Naive thymus-derived CD4-positive, alpha-beta T cell (primary cell): ENCODE results near the gene AHDC1. TPM values are rescaled to one million over a fixed set of nuclear protein-coding genes. Genes with fewer than 3 reads are reported as not detected.

Experiments
- ATAC-seq: fragments of 150-1000 bp; cut with Tn5 transposase; 2 replicates; pipeline ENCODE4 v1.10.0; 2021; ENCODE audit warnings: mild to moderate bottlenecking, moderate library complexity
- CTCF ChIA-PET: fragments of 350-600 bp; sonication (Branson Sonifier 250); formaldehyde crosslinking; loops from one replicate; lab custom pipeline; 2021; ENCODE audit warnings: antibody characterized with exemption; lab: Charles Lee
- POLR2A ChIA-PET: fragments of 350-600 bp; sonication (Branson Sonifier 250); formaldehyde crosslinking; loops from one replicate; lab custom pipeline; 2021; ENCODE audit warnings: antibody characterized with exemption, inconsistent platforms; lab: Charles Lee
- DNase-seq, 9 donors: peaks; one replicate each; pipeline versions ENCODE4 v3.0.0 to v3.0.0-alpha.2; 2020 to 2022; ENCODE audit warnings: mixed read lengths in 1 of 9
- H3K27ac ChIP-seq: one replicate; pipeline ENCODE4 v1.7.0; 2013; ENCODE audit warnings: mild to moderate bottlenecking, low read depth, low read length, moderate library complexity
- H3K27me3 ChIP-seq, 2 donors: one replicate each; pipeline ENCODE4 v1.7.0; 2013; ENCODE audit warnings: low read length in 2 of 2, mild to moderate bottlenecking in 2 of 2, moderate library complexity in 2 of 2; ENCODE audit not compliant: control insufficient read depth in 2 of 2, insufficient read depth in 2 of 2
- H3K36me3 ChIP-seq, 3 experiments: 1 replicate in 2 of 3; 2 replicates in 1 of 3; pipeline ENCODE4 v1.7.0; 2013; ENCODE audit warnings: low read length in 3 of 3, mild to moderate bottlenecking in 3 of 3, moderate library complexity in 1 of 3; ENCODE audit not compliant: insufficient read depth in 3 of 3, control insufficient read depth in 2 of 3
- H3K4me1 ChIP-seq, 2 donors: one replicate each; pipeline ENCODE4 v1.7.0; 2013; ENCODE audit warnings: low read length in 2 of 2, mild to moderate bottlenecking in 2 of 2, moderate library complexity in 1 of 2; ENCODE audit not compliant: control insufficient read depth in 2 of 2, insufficient read depth in 2 of 2
- H3K4me3 ChIP-seq: 2 replicates; pipeline ENCODE4 v1.7.0; 2013; ENCODE audit warnings: mild to moderate bottlenecking, low read length
- H3K9me3 ChIP-seq, 3 experiments: 1 replicate in 2 of 3; 2 replicates in 1 of 3; pipeline ENCODE4 v1.7.0; 2013; ENCODE audit warnings: low read length in 3 of 3; ENCODE audit not compliant: control insufficient read depth in 2 of 3
- H3K27ac Mint-ChIP-seq, 9 donors: one replicate each; pipeline ENCODE4 v1.8.0; 2020 to 2022; ENCODE audit warnings: mixed read lengths in 9 of 9, mild to moderate bottlenecking in 8 of 9, moderate library complexity in 5 of 9, inconsistent platforms in 2 of 9
- H3K27me3 Mint-ChIP-seq, 5 donors: one replicate each; pipeline ENCODE4 v1.8.0; 2021 to 2022; ENCODE audit warnings: mixed read lengths in 5 of 5, mild to moderate bottlenecking in 1 of 5
- H3K36me3 Mint-ChIP-seq, 5 donors: one replicate each; pipeline ENCODE4 v1.8.0; 2020 to 2022; ENCODE audit warnings: mixed read lengths in 5 of 5, mild to moderate bottlenecking in 3 of 5, inconsistent platforms in 1 of 5
- H3K4me1 Mint-ChIP-seq, 7 donors: one replicate each; pipeline ENCODE4 v1.8.0; 2020 to 2022; ENCODE audit warnings: mixed read lengths in 7 of 7, mild to moderate bottlenecking in 3 of 7, inconsistent platforms in 1 of 7
- H3K4me3 Mint-ChIP-seq, 10 donors: one replicate each; pipeline ENCODE4 v1.8.0; 2020 to 2022; ENCODE audit warnings: mild to moderate bottlenecking in 10 of 10, mixed read lengths in 10 of 10, moderate library complexity in 6 of 10, inconsistent platforms in 2 of 10
- H3K9me3 Mint-ChIP-seq, 11 donors: one replicate each; pipeline ENCODE4 v1.8.0; 2020 to 2022; ENCODE audit warnings: mixed read lengths in 11 of 11, mild to moderate bottlenecking in 4 of 11, inconsistent platforms in 1 of 11, moderate library complexity in 1 of 11
- intact Hi-C, 2 donors: fragments of 100-400 bp; cut with micrococcal nuclease; formaldehyde crosslinking; loops; one replicate each; pipeline ENCODE4 v1.15.1; 2023
- polyA plus RNA-seq, 2 donors: library from polyadenylated mRNA; unstranded; fragments of 300-500 nt; fragmentation: Illumina TruSeq; gene quantifications; one replicate each; pipeline ENCODE4 v1.2.3, GENCODE V29; 2021
- total RNA-seq, 6 experiments: library from RNA in 5 of 6; stranded (reverse) in 5 of 6; gene quantifications; 1 replicate in 5 of 6; 2 replicates in 1 of 6; pipeline ENCODE4 v1.2.3 and lab custom pipeline; 2021 to 2026

AHDC1 gene
- total and polyA plus RNA-seq, 7 experiments from 2014 or later, result 0.90 to 38.8 (median 21.3) TPM

DNA sequence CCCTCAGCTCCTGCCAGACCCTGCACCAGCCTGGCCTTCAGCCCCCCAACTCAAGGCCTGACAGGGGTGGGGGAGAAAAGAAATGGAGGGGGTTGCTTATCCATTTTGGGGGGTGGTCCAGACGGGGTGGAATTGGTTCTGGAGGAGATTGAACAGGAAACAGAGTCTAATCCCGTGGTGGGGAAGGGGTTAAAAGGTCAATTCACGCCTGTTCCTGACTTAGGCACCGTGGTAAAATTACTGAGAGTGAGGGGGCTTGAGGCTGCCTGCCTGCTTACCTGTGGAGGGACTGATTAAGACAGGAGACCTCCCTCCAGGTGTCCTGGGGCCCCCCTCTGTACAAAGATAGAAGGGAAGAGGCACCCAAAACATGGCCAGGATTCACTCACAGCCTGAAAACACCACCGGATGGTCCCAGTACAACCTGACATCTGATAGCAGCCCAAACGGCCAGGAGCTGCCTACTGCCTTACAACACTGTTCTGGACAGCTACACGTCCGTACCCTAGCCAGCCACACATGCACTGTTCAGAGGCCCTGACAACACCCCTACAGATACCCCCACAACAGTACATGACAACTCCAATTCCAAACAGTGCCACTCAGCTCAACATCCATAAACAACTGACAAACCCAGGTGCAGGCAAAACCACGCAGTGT, 31.8 kb downstream of the AHDC1 start:
- ChIA-PET POLR2A (interaction anchor here (0.6 kb wide), 2 partner anchors 112 to 217 kb away, joined by 3 to 4 read pairs; no protein-coding TSS in a partner anchor), CTCF (interaction anchor here (1.1 to 1.9 kb wide), 3 partner anchors 9 to 91 kb away, joined by 3 to 4 read pairs (median 4); no protein-coding TSS in a partner anchor)
- ATAC-seq (no peak), DNase-seq (no peak)
- H3K27me3 Mint-ChIP-seq, result peaks cover 0 to 22% (median 0%) of the 10 kb centered on the region in 5 donors
- H3K9me3 Mint-ChIP-seq, result no peaks in the 10 kb centered on the region
- no peak overlapping the region for H3K4me3 Mint-ChIP-seq
- H3K36me3 Mint-ChIP-seq, result peaks cover 0 to 5% (median 0%) of the 10 kb centered on the region in 5 donors
- no peaks in the 10 kb centered on the region for H3K36me3 ChIP-seq
- H3K4me1 Mint-ChIP-seq, result peaks cover 17 to 66% (median 60%) of the 10 kb centered on the region in 7 donors
- H3K27ac ChIP-seq, result no peak overlapping the region
- peaks cover 7 to 17% of the 10 kb centered on the region in 2 donors for H3K4me1 ChIP-seq
- intact Hi-C loops, result no loop called here
- no peaks in the 10 kb centered on the region for H3K27me3 ChIP-seq
- H3K27ac Mint-ChIP-seq, result peak overlapping the region in 5 of 9 donors; percentile 25 to 81 (median 75)
- no peak overlapping the region for H3K4me3 ChIP-seq
- no peaks in the 10 kb centered on the region for H3K9me3 ChIP-seq

DNA sequence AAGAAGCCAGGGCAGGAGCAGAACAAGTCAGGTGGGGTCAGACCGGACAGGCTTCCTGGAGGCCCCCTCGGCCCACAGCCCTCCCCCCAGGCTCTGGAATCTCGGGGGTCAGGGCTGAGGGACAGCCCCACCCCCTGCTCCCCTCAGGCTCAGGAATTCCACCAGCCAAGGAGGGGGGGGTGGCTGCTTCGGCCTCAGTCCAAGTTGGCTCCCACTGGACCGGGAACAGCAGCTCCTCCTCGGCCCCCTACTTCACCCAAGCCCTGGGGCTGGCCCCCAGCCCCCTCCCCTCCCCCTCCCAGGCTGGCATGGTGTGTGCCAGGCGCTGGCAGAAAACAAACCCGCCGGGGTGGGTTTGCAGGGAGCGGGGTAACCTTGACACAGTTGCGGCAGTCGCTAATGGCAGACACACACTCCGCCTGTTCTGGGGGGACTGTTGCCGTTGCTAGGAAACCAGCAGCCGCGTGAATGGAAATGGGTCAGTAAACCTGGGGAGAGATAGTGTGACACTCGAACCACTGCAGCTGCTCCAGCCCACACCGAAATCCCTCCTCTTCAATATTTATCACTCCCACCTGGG, 32.4 kb downstream of the AHDC1 start:
- H3K4me1 ChIP-seq, result peaks cover 7 to 22% of the 10 kb centered on the region in 2 donors
- H3K36me3 Mint-ChIP-seq, result peaks cover 0 to 5% (median 0%) of the 10 kb centered on the region in 5 donors

DNA sequence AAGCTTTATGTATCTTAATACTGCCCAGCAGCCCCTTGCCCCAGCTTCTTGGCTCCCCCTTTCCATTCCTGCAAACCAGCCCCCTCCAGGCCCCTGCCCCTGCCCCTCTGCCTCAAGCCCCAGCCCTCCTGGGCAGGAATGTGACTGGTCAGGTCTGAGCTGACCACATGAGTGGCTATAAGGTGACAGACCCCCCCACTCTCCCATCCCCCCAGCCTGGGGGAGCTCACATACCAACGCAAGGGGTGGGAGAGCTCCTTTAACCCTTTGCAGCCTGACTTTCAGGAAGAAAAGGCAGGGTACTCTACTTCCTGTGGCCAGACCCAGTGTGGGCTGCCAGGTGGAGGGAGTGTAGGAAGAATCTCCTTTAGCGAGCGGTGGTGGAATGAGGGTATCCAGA, 33.2 kb downstream of the AHDC1 start:
- POLR2A ChIA-PET, result interaction anchor here (0.6 to 1.3 kb wide), 3 partner anchors 16 to 49 kb away, joined by 3 read pairs; no protein-coding TSS in a partner anchor
- H3K9me3 ChIP-seq, result no peaks in the 10 kb centered on the region

More for the DNA sequence above, 32.4 kb downstream of the AHDC1 start:
- H3K9me3 ChIP-seq, result no peaks in the 10 kb centered on the region
- no peaks in the 10 kb centered on the region for H3K27me3 ChIP-seq
- no peaks in the 10 kb centered on the region for H3K36me3 ChIP-seq
- Mint-ChIP-seq H3K4me1 (peaks cover 11 to 62% (median 56%) of the 10 kb centered on the region in 7 donors), H3K9me3 (no peaks in the 10 kb centered on the region), H3K4me3 (no peak overlapping the region), H3K27ac (no peak overlapping the region), H3K27me3 (peaks cover 0 to 16% (median 0%) of the 10 kb centered on the region in 5 donors)
- H3K27ac ChIP-seq, result no peak overlapping the region
- intact Hi-C loops, result no loop called here
- no peak for DNase-seq
- H3K4me3 ChIP-seq, result no peak overlapping the region
- CTCF ChIA-PET, result interaction anchor here (1.1 to 1.5 kb wide), 2 partner anchors 10 to 92 kb away, joined by 3 to 4 read pairs; no protein-coding TSS in a partner anchor
- ATAC-seq, result no peak
- POLR2A ChIA-PET, result no interaction called here

GRCh38 chr1:27570356-27570755, 33.6 kb downstream of the AHDC1 start:
- POLR2A ChIA-PET, result interaction anchor here (0.6 to 2.0 kb wide), 5 partner anchors 15 to 100 kb away, joined by 3 to 6 read pairs (median 3); no protein-coding TSS in a partner anchor
- H3K4me3 Mint-ChIP-seq, result peak overlapping the region in 1 of 10 donors; percentile 29

More for the DNA sequence above, 33.2 kb downstream of the AHDC1 start:
- DNase-seq, result no peak
- Mint-ChIP-seq H3K9me3 (no peaks in the 10 kb centered on the region), H3K27ac (peak overlapping the region in 5 of 9 donors; percentile 38 to 87 (median 79)), H3K27me3 (peaks cover 0 to 10% (median 0%) of the 10 kb centered on the region in 5 donors), H3K36me3 (peaks cover 0 to 5% (median 0%) of the 10 kb centered on the region in 5 donors), H3K4me3 (no peak overlapping the region), H3K4me1 (peaks cover 13 to 64% (median 57%) of the 10 kb centered on the region in 7 donors)
- Histone ChIP-seq H3K27me3 (no peaks in the 10 kb centered on the region), H3K4me1 (peaks cover 7 to 22% of the 10 kb centered on the region in 2 donors), H3K27ac (no peak overlapping the region), H3K36me3 (no peaks in the 10 kb centered on the region), H3K4me3 (no peak overlapping the region)
- CTCF ChIA-PET, result interaction anchor here (0.6 to 4.4 kb wide), 4 partner anchors 11 to 126 kb away, joined by 3 to 33 read pairs (median 4); no protein-coding TSS in a partner anchor
- intact Hi-C loops, result no loop called here
- no peak for ATAC-seq

DNA sequence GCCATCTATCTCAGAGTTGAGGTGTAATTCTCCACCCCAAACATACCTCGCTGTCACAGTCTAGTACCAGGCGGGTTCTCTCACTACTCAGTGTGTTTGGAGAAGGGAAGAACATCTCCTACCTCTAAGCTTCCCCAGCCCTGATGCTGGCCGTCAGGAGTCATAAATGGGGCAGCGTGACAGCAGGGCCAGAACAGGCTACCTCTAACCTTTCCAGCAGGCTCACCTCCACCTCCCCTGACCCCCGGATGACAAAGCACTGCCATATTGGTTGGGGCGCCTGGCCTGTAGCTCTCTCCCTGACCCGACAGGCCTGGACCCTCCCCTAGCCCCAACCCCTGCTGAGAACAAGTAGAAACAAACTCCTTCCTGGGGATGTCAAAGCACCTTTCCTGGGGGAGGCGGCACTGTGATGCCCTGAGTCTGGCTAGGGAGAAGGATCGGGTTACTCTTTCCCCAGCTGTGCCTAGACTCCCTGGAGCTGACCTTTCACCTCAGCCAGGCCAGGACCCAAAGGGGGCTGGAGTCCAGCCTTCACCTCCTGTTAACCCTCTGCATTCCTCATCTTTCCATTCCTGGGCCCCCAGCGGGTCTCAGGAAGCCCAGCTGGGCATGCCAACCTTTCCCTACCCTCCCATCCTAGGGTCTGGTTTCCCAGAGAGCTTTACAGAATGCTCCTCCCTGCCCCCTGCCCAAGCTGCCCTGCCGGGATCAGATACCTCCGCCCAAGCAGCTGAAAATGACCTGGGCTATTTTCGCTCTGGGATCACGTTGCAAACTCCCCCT, 34.2 kb downstream of the AHDC1 start:
- peak overlapping the region; percentile 64 to 93 (median 81) for H3K27ac Mint-ChIP-seq
- peaks cover 15 to 64% (median 57%) of the 10 kb centered on the region in 7 donors for H3K4me1 Mint-ChIP-seq
- ChIA-PET POLR2A (interaction anchor here (0.6 to 2.0 kb wide), 5 partner anchors 11 to 101 kb away, joined by 3 to 6 read pairs (median 3); no protein-coding TSS in a partner anchor), CTCF (interaction anchor here (1.3 to 4.4 kb wide), 6 partner anchors 12 to 103 kb away, joined by 3 to 33 read pairs (median 5); partner anchors contain the start of genes AHDC1 and IFI6)
- intact Hi-C loops, result loop anchor here in 1 of 2 donors (2.0 kb wide), 2 partner anchors 47 to 155 kb away; partner anchors contain the start of gene FAM76A
- peaks cover 0 to 10% (median 0%) of the 10 kb centered on the region in 5 donors for H3K27me3 Mint-ChIP-seq
- ATAC-seq, result no peak
- DNase-seq, result peak in 2 of 9 donors; percentile 7 to 13
- H3K36me3 Mint-ChIP-seq, result peaks cover 0 to 5% (median 0%) of the 10 kb centered on the region in 5 donors
- Histone ChIP-seq H3K4me1 (peaks cover 7 to 22% of the 10 kb centered on the region in 2 donors), H3K27ac (peak overlapping the region; percentile 68), H3K4me3 (no peak overlapping the region), H3K36me3 (no peaks in the 10 kb centered on the region), H3K9me3 (no peaks in the 10 kb centered on the region), H3K27me3 (no peaks in the 10 kb centered on the region)
- H3K4me3 Mint-ChIP-seq, result peak overlapping the region in 9 of 10 donors; percentile 55 to 88 (median 74)
- no peaks in the 10 kb centered on the region for H3K9me3 Mint-ChIP-seq

More at GRCh38 chr1:27570356-27570755, 33.6 kb downstream of the AHDC1 start:
- CTCF ChIA-PET, result interaction anchor here (0.6 to 4.4 kb wide), 3 partner anchors 12 to 126 kb away, joined by 4 to 33 read pairs (median 5); no protein-coding TSS in a partner anchor
- H3K9me3 ChIP-seq, result no peaks in the 10 kb centered on the region
- H3K27ac Mint-ChIP-seq, result peak overlapping the region in 4 of 9 donors; percentile 48 to 79 (median 72)
- no peaks in the 10 kb centered on the region for H3K36me3 ChIP-seq
- H3K4me3 ChIP-seq, result no peak overlapping the region
- H3K9me3 Mint-ChIP-seq, result no peaks in the 10 kb centered on the region
- intact Hi-C loops, result no loop called here
- no peak overlapping the region for H3K27ac ChIP-seq
- ATAC-seq, result no peak
- peaks cover 0 to 5% (median 0%) of the 10 kb centered on the region in 5 donors for H3K36me3 Mint-ChIP-seq
- no peaks in the 10 kb centered on the region for H3K27me3 ChIP-seq
- peaks cover 0 to 10% (median 0%) of the 10 kb centered on the region in 5 donors for H3K27me3 Mint-ChIP-seq
- DNase-seq, result no peak
- peaks cover 15 to 65% (median 57%) of the 10 kb centered on the region in 7 donors for H3K4me1 Mint-ChIP-seq
- H3K4me1 ChIP-seq, result peaks cover 7 to 22% of the 10 kb centered on the region in 2 donors
